HG02884 (cell line): ENCODE data around the gene FAM200B.

Experiments used
- ATAC-seq: cut with Tn5 transposase; IDR thresholded peaks from one replicate; pipeline ENCODE4 v1.9.1; 2021; ENCODE audit warnings: mild to moderate bottlenecking, moderate library complexity; ENCODE audit not compliant: unreplicated experiment

Gene FAM200B

GRCh38 chr4:15681372-15682241, at the start of gene FAM200B:
Gene FAM200B (plus strand): TSS chr4:15681827. CDS start chr4:15686978, 5,151 bp downstream.
- ATAC-seq, result peak; percentile 83

- ATAC-seq, result no peak
Observed at GRCh38 chr4:15636818-15637217, 44.8 kb upstream of the FAM200B start.

GRCh38 chr4:15638418-15638817, 43.2 kb upstream of the FAM200B start:
- ATAC-seq, result no peak

GRCh38 chr4:15648600-15648999, 33.0 kb upstream of the FAM200B start:
- peak; percentile 61 for ATAC-seq

- ATAC-seq, result peak; percentile 33
Observed at GRCh38 chr4:15649914-15650545, 31.6 kb upstream of the FAM200B start.

- ATAC-seq, result no peak
Observed at GRCh38 chr4:15651676-15652075, 30.0 kb upstream of the FAM200B start.

GRCh38 chr4:15652191-15652590, 29.4 kb upstream of the FAM200B start:
- ATAC-seq, result no peak

GRCh38 chr4:15652841-15653240, 28.8 kb upstream of the FAM200B start:
- no peak for ATAC-seq

- ATAC-seq, result no peak
Observed at GRCh38 chr4:15653420-15653819, 28.2 kb upstream of the FAM200B start.

GRCh38 chr4:15653864-15654592, 27.6 kb upstream of the FAM200B start:
- ATAC-seq, result peak; percentile 24

- ATAC-seq, result peak; percentile 39
Observed at GRCh38 chr4:15654593-15655222, 26.9 kb upstream of the FAM200B start.

- ATAC-seq, result peak; percentile 51
Observed at GRCh38 chr4:15655223-15656037, 26.2 kb upstream of the FAM200B start, which contains the start of gene FBXL5. Gene FBXL5 (minus strand): TSS chr4:15655357. CDS start chr4:15655287, 70 bp downstream.

- no peak for ATAC-seq
Observed at GRCh38 chr4:15656038-15656470, 25.6 kb upstream of the FAM200B start.

GRCh38 chr4:15657366-15657765, 24.3 kb upstream of the FAM200B start:
- ATAC-seq, result no peak

- ATAC-seq, result no peak
Observed at GRCh38 chr4:15658136-15658770, 23.4 kb upstream of the FAM200B start.

GRCh38 chr4:15658781-15659180, 22.8 kb upstream of the FAM200B start:
- ATAC-seq, result no peak

GRCh38 chr4:15659768-15660570, 21.7 kb upstream of the FAM200B start:
- no peak for ATAC-seq

GRCh38 chr4:15665753-15666365, 15.8 kb upstream of the FAM200B start:
- no peak for ATAC-seq
